Tibial artery (tissue), 4 donors: ENCODE results near the gene PACSIN3.

Experiments
- DNase-seq, 2 donors: peaks; one replicate each; pipeline ENCODE4 v3.0.0-alpha.2; 2019
- H3K27ac ChIP-seq, 2 donors: fragments of 200-600 bp; sonication (generic) in 1 of 2; 1 replicate in 1 of 2; 2 replicates in 1 of 2; pipeline ENCODE4 v1.5.1; 2018 to 2019; ENCODE audit warnings: mild to moderate bottlenecking in 1 of 2
- H3K27me3 ChIP-seq, 2 donors: fragments of 200-600 bp; sonication (generic) in 1 of 2; one replicate each; pipeline versions ENCODE4 v1.5.1 to v1.6.0; 2016 to 2019
- H3K36me3 ChIP-seq, 3 donors: fragments of 200-600 bp; sonication (generic) in 2 of 3; one replicate each; pipeline ENCODE4 v1.5.1; 2016 to 2019; ENCODE audit warnings: mild to moderate bottlenecking in 2 of 3
- H3K4me1 ChIP-seq, 4 donors: fragments of 200-600 bp; sonication (generic) in 2 of 4; 1 replicate in 3 of 4; 2 replicates in 1 of 4; pipeline ENCODE4 v1.5.1; 2016 to 2019
- H3K4me3 ChIP-seq, 2 donors: fragments of 200-600 bp; sonication (generic) in 1 of 2; 1 replicate in 1 of 2; 2 replicates in 1 of 2; pipeline ENCODE4 v1.5.1; 2018 to 2019; ENCODE audit warnings: mild to moderate bottlenecking in 2 of 2
- H3K9me3 ChIP-seq, 3 donors: fragments of 200-600 bp; sonication (generic) in 1 of 3; one replicate each; pipeline ENCODE4 v1.5.1; 2016 to 2019
- CTCF ChIP-seq, 2 experiments: fragments of 200-600 bp in 1 of 2; fragments of 450-650 bp in 1 of 2; IDR thresholded peaks; one replicate each; pipeline ENCODE4 v1.5.1; 2017 to 2019; ENCODE audit warnings: antibody characterized with exemption in 2 of 2, mild to moderate bottlenecking in 1 of 2, moderate library complexity in 1 of 2
- intact Hi-C: fragments of 100-400 bp; cut with DNase I; formaldehyde crosslinking; loops from one replicate; pipeline ENCODE4 v1.15.0; 2023; ENCODE audit warnings: low total_unique reads

The PACSIN3 gene

DNA sequence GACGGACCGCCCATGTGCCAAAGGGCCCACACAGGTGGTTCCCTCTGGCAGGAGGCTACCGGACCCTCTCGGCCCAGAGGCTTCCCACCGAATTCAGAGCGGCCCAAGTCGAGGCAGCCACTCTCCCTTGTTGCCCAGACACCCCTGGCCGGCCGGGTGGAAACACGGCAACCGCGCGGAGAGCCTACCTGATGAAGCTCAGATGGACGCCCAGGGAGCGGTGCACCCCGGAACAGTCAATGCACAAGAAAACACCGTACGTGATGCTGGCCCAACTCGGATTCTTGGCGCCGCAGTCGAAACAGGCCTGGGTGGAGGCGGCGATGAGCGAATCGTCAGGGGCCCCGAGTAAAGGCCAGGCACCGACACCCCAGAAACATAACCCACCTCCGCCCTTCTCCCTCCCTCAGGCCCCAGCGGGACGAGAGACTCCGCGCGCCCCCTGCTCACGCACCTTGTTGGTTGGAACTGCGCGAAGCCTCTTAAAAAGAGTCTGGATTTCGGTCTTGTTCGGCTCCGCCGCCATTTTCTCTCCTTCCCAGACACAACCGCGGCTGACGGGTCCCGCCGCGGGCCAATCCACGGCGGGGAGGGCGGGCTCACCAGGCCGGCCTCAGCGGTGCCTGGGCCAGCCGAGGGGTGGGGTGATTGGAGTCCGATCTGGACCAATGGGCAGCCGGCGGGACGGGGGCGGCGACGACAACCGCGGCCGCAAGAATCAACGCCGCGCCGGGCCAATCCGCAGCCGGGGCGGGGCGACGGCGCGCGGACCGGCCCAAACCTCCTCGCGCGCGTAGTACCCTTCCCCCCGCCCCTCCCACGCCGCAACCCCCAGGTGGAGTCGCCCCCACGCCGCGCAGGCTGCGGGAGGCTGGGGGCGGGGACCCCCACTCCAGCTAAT lies 9.7 kb downstream of the PACSIN3 start, which contains the start of gene ARFGAP2:
Gene ARFGAP2 (minus strand): TSS at position 552 of the 901 bp plus-strand sequence. CDS start 26 bp downstream, at position 526.
- intact Hi-C loops: loop anchor here (5.0 to 10.0 kb wide), 3 partner anchors 36 to 238 kb away; partner anchors contain the start of genes DDB2 and MYBPC3
- H3K4me1 ChIP-seq: peaks cover 0 to 54% (median 35%) of the 10 kb centered on the region in 4 donors
- no peak for TF ChIP-seq CTCF (IDR thresholded peaks at IDR 0.05)

DNA sequence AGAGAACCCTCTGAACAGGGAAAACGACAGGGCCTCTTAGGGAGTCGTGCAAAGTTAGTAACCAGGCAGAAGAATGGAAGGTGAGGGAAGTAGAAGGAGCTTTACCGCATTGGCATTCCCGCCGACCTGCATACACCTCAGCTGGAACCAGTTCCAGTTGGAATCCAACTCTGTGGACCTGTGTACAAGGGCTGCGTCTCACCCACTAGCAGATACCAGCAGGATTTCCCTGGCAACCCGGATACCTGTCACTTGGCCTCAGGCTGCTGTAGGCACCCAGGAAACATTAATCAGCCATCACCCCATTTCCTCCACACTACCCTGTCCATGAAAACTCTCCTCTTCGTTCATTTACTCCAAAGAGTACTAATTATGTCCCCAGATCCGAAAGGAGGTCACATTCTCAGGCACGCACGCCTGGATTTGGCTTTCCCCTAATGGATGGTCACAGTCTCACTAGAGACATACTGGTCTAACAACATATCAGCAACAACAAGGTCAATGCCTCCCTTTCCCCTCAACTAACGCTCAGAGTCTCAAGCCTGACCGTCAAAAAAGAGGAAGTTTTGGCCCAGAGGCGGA lies 10.4 kb downstream of the PACSIN3 start:
- DNase-seq: no peak
- Histone ChIP-seq H3K36me3 (peaks cover 16 to 65% (median 41%) of the 10 kb centered on the region in 3 donors), H3K4me1 (peaks cover 0 to 59% (median 35%) of the 10 kb centered on the region in 4 donors), H3K9me3 (no peaks in the 10 kb centered on the region), H3K4me3 (peak overlapping the region; percentile 90 to 99), H3K27me3 (no peaks in the 10 kb centered on the region), H3K27ac (peak overlapping the region; percentile 92 to 95)
- no peak for TF ChIP-seq CTCF (IDR thresholded peaks at IDR 0.05)
- intact Hi-C loops: loop anchor here (5.0 to 10.0 kb wide), 3 partner anchors 36 to 239 kb away; partner anchors contain the start of genes DDB2 and MYBPC3

More for the DNA sequence above, 9.7 kb downstream of the PACSIN3 start, which contains the start of gene ARFGAP2:
- peak; percentile 97 to 98 for DNase-seq
- H3K4me3 ChIP-seq: peak within 1 kb of the TSS; percentile 90 to 99
- H3K27ac ChIP-seq: peak within 1 kb of the TSS; percentile 92 to 95
- H3K9me3 ChIP-seq: no peaks in the 10 kb centered on the region
- peaks cover 12 to 65% (median 34%) of the 10 kb centered on the region in 3 donors for H3K36me3 ChIP-seq
- no peaks in the 10 kb centered on the region for H3K27me3 ChIP-seq

GRCh38 chr11:47172740-47173336 lies 13.4 kb downstream of the PACSIN3 start:
- Histone ChIP-seq H3K27ac (no peak overlapping the region), H3K4me1 (peaks cover 0 to 53% (median 30%) of the 10 kb centered on the region in 4 donors), H3K27me3 (no peaks in the 10 kb centered on the region), H3K4me3 (no peak overlapping the region), H3K36me3 (peaks cover 37 to 74% (median 61%) of the 10 kb centered on the region in 3 donors), H3K9me3 (no peaks in the 10 kb centered on the region)
- DNase-seq: no peak
- TF ChIP-seq CTCF (IDR thresholded peaks at IDR 0.05): no peak
- intact Hi-C loops: loop anchor here (10.0 kb wide), 1 partner anchor 242 kb away; no protein-coding TSS in a partner anchor

DNA sequence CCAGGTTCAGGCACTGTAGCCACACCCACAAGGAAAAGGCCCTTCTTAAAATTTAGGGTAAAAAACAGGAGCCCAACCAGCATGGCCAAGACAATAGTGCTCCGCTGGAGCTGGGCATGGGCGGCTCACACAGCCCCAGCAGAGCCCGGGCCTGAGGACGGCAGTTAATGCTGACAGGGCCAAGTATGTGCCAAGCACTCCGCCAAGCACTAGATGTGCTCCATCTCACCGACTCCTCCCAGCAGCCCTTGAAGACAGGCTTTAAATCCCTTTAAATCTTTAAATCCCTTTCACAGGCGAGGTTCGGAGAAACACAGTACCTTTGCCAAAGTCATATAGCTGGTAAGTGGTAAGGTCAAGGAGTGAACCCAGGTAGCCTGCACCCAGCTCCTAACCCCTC lies 14.4 kb downstream of the PACSIN3 start:
- H3K4me3 ChIP-seq: no peak overlapping the region
- no peak overlapping the region for H3K27ac ChIP-seq

More for the DNA sequence above, 14.4 kb downstream of the PACSIN3 start:
- Histone ChIP-seq H3K36me3 (peaks cover 45 to 84% (median 70%) of the 10 kb centered on the region in 3 donors), H3K4me1 (peaks cover 0 to 46% (median 24%) of the 10 kb centered on the region in 4 donors), H3K27me3 (no peaks in the 10 kb centered on the region), H3K9me3 (no peaks in the 10 kb centered on the region)
- intact Hi-C loops: loop anchor here (10.0 kb wide), 1 partner anchor 243 kb away; no protein-coding TSS in a partner anchor
- DNase-seq: no peak
- TF ChIP-seq CTCF (IDR thresholded peaks at IDR 0.05): no peak
